NCI-H748 (cell line): Measurements from ENCODE around the gene RFK.
A peak's percentile ranks its signal among the peaks of the same experiment; 100 is the strongest.

Experiments used
- DNase-seq: peaks from one replicate; lab custom pipeline; 2025; ENCODE audit not compliant: unreplicated experiment; lab: John Stamatoyannopoulos, UW

Gene RFK

DNA sequence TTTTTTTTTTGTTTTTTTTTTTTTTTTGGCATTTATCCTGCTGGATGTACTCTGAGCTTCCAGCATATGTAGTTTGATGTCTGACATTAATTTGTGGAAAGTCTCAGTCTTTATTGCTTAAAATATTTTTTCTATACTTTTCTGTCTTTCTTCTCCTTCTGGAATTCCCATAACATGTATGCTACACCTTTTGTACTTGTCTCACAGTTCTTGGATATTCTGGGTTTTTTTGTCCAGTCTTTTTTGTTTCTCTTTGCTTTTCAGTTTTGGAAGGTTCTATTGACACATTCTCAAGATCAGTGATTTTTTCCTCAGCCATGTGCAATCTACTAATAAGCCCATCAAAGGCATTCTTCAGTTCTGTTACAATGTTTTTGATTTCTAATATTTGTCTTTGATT lies 19.4 kb upstream of the RFK start:
- DNase-seq, result no peak

GRCh38 chr9:76412638-76413037 lies 18.4 kb upstream of the RFK start:
- no peak for DNase-seq

- DNase-seq, result no peak
These were observed 11.6 kb upstream of the RFK start for GRCh38 chr9:76405868-76406267.

DNA sequence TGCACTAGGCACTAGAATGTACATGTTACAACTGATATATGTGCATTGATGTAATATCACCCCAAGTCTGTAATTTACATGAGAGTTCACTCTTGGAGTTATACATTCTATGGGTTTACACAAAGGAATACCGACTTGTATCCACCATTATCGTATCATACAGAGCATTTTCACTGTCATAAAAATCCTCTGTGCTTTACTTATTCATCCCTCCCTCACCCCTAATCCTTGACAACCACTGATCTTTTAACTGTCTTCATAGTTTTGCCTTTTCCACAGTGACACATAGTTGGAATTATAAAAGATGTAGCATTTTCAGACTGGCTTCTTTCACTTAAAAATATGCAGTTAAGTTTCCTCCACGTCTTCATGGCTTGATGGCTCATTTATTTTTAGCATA lies 11.1 kb upstream of the RFK start:
- DNase-seq, result no peak

- no peak for DNase-seq
These were observed 10.2 kb upstream of the RFK start for GRCh38 chr9:76404401-76404800.

DNA sequence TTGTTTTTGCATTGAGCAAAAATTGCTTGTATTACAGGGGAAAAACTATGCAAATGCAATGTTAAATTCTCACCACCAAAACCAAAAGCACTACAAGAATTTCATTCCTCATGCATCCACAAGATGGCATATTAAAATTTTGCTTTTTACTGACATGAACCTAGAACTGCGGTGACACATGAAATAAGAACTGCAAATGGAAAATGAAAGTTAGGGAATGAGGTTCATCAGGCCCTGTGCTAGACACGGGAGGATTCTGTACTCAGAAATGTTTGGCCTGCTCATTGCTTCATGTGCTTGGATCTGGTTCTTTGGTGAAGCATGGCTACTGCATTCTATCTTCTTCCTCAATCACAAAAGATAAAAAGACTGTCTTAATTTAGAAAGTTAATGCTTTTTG lies 9.1 kb upstream of the RFK start:
- peak; percentile 48 for DNase-seq

GRCh38 chr9:76401580-76402354 lies 7.5 kb upstream of the RFK start:
- no peak for DNase-seq

- no peak for DNase-seq
These were observed 7.0 kb upstream of the RFK start for GRCh38 chr9:76401176-76401575.

DNA sequence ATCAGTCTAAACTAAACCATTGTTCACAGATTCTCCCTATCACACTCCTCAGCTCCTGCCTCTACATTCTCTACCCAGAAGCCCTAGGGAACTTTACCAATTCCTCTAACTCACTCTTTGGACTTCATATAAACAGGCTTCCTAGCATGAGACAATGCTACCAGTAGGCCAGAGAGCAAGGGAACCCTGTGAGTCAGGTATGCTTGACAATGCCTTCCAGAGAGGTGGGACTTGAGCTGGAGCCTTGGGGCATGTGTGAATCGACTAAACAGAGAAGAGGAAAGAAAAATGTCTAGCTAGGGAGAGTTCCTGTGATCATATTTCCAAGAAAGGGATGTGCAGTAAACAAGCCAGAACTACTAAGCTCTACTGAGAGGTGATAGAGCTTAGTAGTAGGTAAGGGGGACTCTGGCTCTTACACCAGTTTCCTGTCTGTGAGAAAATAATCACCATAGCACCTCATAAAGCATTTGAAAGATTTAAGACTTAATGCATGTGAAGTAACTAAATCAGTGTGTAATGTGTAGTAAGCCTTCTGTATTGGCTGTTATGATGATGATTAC lies 6.4 kb upstream of the RFK start:
- DNase-seq, result no peak

- no peak for DNase-seq
These were observed 5.6 kb upstream of the RFK start for GRCh38 chr9:76399856-76400255.

DNA sequence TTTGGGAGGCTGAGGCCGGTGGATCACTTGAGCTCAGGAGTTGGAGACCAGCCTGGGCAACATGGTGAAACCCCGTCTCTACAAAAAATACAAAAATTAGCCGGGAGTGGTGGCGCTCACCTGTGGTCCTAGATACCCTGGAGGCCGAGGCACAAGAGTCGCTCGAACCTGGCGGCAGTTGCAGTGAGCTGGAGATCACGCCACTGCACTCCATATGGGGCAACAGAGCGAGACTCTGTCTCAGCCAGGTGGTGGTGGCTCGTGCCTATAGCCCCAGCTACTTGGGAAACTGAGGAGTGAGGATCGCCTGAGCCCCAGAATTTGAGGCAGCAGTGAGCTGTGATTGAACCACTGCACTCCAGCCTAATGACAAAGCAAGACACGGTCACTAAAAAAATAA lies 2.4 kb upstream of the RFK start:
- no peak for DNase-seq

DNA sequence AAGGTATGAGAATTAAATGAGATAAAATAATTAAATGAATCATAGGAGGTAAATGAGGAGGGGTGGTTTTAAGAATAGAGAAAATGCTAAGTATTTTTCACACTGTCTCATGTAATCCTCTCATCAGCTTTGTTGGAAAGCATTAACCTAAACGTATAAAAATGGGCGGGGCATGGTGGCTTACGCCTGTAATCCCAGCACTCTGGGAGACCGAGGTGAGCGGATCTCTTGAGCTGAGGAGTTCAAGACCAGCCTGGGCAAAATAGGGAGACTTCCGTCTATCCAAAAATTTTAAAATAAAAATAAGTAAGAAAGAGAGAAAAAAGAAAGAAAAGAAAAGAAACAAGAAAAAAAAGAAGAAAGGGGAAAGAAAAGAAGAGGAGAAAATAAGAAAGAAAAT lies 1.9 kb upstream of the RFK start:
- DNase-seq, result no peak

DNA sequence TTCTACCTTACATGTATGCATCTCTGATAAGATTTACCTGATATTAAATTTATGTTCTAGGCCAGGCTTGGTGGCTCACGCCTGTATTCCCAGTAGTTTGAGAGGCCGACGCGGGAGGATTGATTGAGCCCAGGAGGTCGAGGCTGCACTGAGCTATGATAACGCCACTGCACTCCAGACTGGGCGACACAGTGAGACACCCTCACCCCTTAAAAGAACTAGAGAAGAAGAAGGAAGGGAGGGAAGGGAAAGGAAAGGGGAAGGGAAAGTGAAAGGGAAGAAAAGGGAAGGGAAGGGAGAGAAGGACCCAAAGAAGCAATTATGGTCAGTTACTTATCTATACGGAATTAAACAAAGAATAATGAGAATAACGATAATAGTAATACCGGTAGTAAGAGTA lies 1.2 kb upstream of the RFK start:
- DNase-seq, result no peak

DNA sequence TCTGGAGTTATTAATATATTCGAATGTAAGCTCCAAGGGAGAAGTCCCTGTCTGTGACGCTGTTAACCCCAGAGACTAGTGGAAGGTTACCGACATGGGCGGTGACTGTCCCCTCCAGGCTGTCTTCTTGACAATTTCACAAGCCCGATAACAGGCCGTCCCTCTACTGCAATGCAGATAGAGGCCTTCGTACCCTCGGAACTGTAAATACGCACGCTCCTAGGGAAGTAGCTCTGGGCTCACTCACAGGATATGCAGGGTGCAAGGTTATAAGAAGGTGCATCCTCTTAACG lies 680 bp upstream of the RFK start:
- DNase-seq, result peak; percentile 90

GRCh38 chr9:76390656-76391055 lies 3.6 kb downstream of the RFK start:
- DNase-seq, result no peak

- peak; percentile 79 for DNase-seq
These were observed 14.7 kb downstream of the RFK start for GRCh38 chr9:76379494-76379893.

GRCh38 chr9:76378367-76379073 lies 15.7 kb downstream of the RFK start:
- DNase-seq, result no peak

DNA sequence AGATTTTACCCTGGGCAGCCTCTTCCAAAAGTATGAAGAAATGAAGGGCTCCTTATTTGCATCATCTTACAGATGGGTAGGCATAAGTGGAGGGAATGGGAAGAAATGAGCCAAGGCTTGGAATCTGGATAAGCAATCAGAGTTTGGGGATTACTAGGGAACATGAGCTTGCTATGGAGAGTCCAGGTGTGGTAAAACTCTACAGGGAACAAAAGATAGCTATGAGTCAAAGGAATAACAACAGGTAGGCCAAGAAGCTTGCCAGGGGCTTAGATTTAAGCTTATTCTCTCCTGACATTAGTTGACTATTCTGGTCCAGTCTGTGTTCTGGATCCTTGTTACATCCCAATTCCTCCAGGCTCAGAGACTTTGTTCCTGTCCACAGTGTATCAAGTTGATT lies 16.4 kb downstream of the RFK start:
- DNase-seq, result no peak

GRCh38 chr9:76374783-76375559 lies 19.3 kb downstream of the RFK start:
- peak; percentile 28 for DNase-seq

DNA sequence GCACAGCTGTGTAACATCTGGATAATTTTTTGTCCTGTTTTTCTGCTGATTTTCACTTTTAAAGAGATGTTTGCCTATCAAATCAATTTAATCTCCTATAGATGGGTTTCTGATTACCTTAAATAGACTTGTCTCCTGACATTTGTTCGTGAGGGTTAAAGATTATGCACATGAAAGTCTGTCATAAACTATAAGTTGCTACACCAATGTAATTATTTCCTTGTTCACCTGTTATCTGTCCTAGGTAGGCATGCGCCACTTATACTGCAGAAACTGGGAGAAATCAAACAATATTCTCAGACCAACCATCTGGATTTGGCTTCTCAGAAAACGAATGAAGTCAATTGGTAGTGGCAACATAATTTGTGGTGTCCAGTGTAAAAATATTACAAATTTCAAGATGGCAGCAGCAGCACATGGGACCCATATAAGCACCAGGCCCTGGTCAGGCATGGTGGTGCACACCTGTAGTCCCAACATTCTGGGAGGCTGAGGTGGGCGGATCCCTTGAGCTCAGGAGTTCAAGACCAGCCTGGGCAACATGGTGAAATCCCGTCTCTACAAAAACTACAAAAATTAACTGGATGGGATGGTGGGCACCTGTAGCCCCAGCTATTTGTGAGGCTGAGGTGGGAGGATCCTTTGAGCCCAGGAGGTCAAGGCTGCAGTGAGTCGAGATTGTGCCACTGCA lies 20.3 kb downstream of the RFK start:
- DNase-seq, result no peak

DNA sequence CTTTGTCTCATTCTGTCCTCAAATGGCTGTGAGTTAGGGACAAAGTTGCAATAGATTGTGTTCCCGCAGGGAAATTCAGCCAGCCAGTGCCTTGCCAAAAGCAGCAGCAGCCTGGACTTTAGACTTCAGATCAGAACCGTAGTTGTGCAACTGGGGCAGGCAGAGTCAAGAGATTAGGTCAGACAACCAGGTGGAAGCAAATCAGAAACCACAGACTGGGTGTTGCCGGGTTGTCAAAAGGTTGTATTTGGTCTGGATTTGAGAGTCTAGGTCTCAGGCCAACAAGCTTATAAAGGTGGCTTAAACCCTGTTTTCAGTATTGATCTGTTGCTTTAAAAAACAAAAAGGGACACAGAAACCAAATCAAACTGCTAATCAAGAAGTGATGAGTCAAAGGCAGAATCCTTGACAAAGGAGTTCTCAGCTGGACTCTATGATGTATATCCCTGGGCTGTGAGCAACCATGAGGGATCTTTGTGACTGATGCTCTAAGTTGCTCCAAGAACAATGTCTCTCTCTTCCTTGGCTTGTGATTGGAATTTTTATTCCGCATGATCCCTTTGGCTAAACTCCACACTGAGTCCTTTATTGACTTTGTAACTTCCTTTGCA lies 20.9 kb downstream of the RFK start:
- no peak for DNase-seq
